ENCODE measurements around the gene KLHL26. TPM values are rescaled to one million over a fixed set of nuclear protein-coding genes. Genes with fewer than 3 reads are reported as not detected.

Gene KLHL26
- total RNA-seq, 1 donor from 2014 or later, result 12.0 TPM

DNA sequence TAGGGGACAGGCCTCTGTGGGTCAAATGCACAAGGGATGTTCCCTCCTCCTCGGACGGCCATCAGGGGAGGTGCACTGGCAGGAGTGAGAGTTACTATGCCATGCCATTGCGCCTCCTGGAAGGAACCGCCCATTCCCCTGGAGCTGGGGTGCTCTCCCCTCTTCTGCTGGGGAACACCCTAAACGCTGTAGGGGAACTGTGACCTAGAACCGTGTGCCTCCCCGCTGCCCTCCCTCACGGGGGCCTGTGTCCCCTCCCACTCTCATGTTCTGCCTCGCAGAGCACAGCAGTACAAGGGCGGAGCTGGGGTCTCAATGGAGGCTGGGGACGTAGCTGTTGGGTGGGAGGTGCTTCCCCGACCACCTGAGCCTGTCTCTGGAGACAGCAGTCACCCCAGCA is 29.5 kb downstream of the KLHL26 start:
- peaks cover 10% of the 10 kb centered on the region for H3K4me1 Mint-ChIP-seq (ENCODE audit: low read depth, unreplicated experiment)
- peaks cover 4% of the 10 kb centered on the region for H3K27me3 Mint-ChIP-seq (ENCODE audit: unreplicated experiment)
- peaks cover 4% of the 10 kb centered on the region for H3K36me3 Mint-ChIP-seq (ENCODE audit: unreplicated experiment)
- H3K9me3 Mint-ChIP-seq (ENCODE audit: unreplicated experiment), result peaks cover 1% of the 10 kb centered on the region
- no peak overlapping the region for H3K4me3 Mint-ChIP-seq (ENCODE audit: unreplicated experiment)
- H3K27ac Mint-ChIP-seq (ENCODE audit: unreplicated experiment), result no peak overlapping the region
- no peak for DNase-seq
- TF ChIP-seq, protein P1, sequence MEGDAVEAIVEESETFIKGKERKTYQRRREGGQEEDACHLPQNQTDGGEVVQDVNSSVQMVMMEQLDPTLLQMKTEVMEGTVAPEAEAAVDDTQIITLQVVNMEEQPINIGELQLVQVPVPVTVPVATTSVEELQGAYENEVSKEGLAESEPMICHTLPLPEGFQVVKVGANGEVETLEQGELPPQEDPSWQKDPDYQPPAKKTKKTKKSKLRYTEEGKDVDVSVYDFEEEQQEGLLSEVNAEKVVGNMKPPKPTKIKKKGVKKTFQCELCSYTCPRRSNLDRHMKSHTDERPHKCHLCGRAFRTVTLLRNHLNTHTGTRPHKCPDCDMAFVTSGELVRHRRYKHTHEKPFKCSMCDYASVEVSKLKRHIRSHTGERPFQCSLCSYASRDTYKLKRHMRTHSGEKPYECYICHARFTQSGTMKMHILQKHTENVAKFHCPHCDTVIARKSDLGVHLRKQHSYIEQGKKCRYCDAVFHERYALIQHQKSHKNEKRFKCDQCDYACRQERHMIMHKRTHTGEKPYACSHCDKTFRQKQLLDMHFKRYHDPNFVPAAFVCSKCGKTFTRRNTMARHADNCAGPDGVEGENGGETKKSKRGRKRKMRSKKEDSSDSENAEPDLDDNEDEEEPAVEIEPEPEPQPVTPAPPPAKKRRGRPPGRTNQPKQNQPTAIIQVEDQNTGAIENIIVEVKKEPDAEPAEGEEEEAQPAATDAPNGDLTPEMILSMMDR (IDR thresholded peaks at IDR 0.05; ENCODE audit: partially characterized antibody, unreplicated experiment), result no peak

DNA sequence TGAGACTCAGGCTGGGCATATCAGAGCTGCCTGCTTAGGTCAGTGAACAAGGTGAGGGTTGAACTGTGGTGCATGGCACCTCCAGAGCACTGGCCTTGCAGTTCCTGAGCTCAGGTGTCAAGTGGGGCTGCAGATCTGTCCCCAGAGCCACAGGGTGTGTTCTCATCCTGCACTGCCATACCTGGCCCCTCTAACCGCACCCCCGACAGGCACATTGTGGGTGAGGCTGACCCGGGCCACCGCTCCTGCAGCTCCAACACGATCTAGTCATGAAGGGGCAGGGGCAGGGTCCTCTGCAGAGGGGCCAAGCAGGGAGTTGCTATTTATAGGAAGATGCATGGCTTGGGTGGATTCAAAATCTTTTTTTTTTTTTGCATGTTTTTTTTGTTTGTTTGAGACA is 30.0 kb downstream of the KLHL26 start:
- Mint-ChIP-seq H3K9me3 (ENCODE audit: unreplicated experiment) (no peaks in the 10 kb centered on the region), H3K4me3 (ENCODE audit: unreplicated experiment) (no peak overlapping the region), H3K4me1 (ENCODE audit: low read depth, unreplicated experiment) (peaks cover 14% of the 10 kb centered on the region), H3K27me3 (ENCODE audit: unreplicated experiment) (peaks cover 5% of the 10 kb centered on the region), H3K27ac (ENCODE audit: unreplicated experiment) (no peak overlapping the region), H3K36me3 (ENCODE audit: unreplicated experiment) (no peaks in the 10 kb centered on the region)
- TF ChIP-seq, protein P1 (IDR thresholded peaks at IDR 0.05; ENCODE audit: partially characterized antibody, unreplicated experiment), result no peak
- DNase-seq, result no peak

DNA sequence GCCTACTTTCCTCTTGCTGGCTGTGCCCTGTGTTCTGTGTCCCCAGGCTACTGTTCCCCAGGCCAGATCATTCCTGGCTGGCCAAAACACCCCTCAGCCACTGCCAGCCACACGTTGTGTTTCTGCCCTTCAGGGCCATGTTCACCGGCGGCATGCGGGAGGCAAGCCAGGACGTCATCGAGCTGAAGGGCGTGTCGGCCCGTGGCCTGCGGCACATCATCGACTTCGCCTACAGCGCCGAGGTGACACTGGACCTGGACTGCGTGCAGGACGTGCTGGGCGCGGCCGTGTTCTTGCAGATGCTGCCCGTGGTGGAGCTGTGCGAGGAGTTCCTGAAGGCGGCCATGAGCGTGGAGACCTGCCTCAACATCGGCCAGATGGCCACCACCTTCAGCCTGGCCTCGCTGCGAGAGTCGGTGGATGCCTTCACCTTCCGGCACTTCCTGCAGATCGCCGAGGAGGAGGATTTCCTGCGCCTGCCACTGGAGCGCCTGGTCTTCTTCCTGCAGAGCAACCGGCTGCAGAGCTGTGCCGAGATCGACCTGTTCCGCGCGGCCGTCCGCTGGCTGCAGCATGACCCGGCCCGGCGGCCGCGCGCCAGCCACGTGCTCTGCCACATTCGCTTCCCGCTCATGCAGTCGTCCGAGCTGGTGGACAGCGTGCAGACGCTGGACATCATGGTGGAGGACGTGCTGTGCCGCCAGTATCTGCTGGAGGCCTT is 30.9 kb downstream of the KLHL26 start:
- H3K36me3 Mint-ChIP-seq (ENCODE audit: unreplicated experiment), result no peaks in the 10 kb centered on the region
- no peak for DNase-seq
- no peak overlapping the region for H3K27ac Mint-ChIP-seq (ENCODE audit: unreplicated experiment)
- H3K4me3 Mint-ChIP-seq (ENCODE audit: unreplicated experiment), result no peak overlapping the region
- peaks cover 3% of the 10 kb centered on the region for H3K27me3 Mint-ChIP-seq (ENCODE audit: unreplicated experiment)
- H3K9me3 Mint-ChIP-seq (ENCODE audit: unreplicated experiment), result peaks cover 2% of the 10 kb centered on the region
- H3K4me1 Mint-ChIP-seq (ENCODE audit: low read depth, unreplicated experiment), result peaks cover 14% of the 10 kb centered on the region
- TF ChIP-seq, protein P1 (IDR thresholded peaks at IDR 0.05; ENCODE audit: partially characterized antibody, unreplicated experiment), result no peak

GRCh38 chr19:18668252-18668631 is 31.4 kb downstream of the KLHL26 start:
- H3K36me3 Mint-ChIP-seq (ENCODE audit: unreplicated experiment), result no peaks in the 10 kb centered on the region
- no peak for DNase-seq
- no peak overlapping the region for H3K4me3 Mint-ChIP-seq (ENCODE audit: unreplicated experiment)
- no peak overlapping the region for H3K27ac Mint-ChIP-seq (ENCODE audit: unreplicated experiment)
- TF ChIP-seq, protein P1 (IDR thresholded peaks at IDR 0.05; ENCODE audit: partially characterized antibody, unreplicated experiment), result no peak
- peaks cover 11% of the 10 kb centered on the region for H3K4me1 Mint-ChIP-seq (ENCODE audit: low read depth, unreplicated experiment)
- peaks cover 2% of the 10 kb centered on the region for H3K9me3 Mint-ChIP-seq (ENCODE audit: unreplicated experiment)
- peaks cover 3% of the 10 kb centered on the region for H3K27me3 Mint-ChIP-seq (ENCODE audit: unreplicated experiment)

- no peak overlapping the region for H3K27ac Mint-ChIP-seq (ENCODE audit: unreplicated experiment)
- no peak for DNase-seq
- TF ChIP-seq, protein P1 (IDR thresholded peaks at IDR 0.05; ENCODE audit: partially characterized antibody, unreplicated experiment), result no peak
- peaks cover 2% of the 10 kb centered on the region for H3K9me3 Mint-ChIP-seq (ENCODE audit: unreplicated experiment)
- no peaks in the 10 kb centered on the region for H3K36me3 Mint-ChIP-seq (ENCODE audit: unreplicated experiment)
- H3K4me1 Mint-ChIP-seq (ENCODE audit: low read depth, unreplicated experiment), result peaks cover 8% of the 10 kb centered on the region
- H3K4me3 Mint-ChIP-seq (ENCODE audit: unreplicated experiment), result no peak overlapping the region
- peaks cover 3% of the 10 kb centered on the region for H3K27me3 Mint-ChIP-seq (ENCODE audit: unreplicated experiment)
Observed at GRCh38 chr19:18668744-18669523, 32.1 kb downstream of the KLHL26 start.
